ENCODE results near the gene NAIF1.

NAIF1 gene

DNA sequence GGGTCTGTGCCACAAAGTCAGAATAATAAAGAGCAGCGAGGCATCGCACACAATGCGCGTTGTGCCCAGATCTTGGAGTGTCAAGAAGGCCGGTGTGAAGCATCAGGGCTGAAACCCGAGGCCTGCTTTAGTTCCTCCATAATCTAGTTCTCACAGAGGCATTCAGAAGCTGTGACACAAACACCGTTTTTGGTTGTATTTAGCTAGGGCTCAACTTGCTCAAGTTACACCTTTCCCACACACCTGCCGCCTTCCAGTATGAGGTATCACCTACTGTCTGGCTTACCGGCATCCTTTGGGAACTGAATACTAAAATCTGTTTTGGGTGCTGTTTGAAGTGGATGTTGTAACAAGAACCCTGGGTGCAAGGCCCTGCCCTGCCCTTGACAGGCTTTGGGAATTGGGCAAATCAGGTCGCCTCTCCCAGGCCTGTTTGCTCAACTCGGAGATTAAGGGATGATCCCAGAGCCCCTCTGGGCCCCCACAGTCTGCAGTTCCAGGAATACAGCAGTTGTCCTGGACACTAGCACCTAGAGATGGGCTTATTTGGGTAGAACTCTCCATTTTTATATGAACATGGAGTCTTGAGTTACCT, 27.9 kb upstream of the NAIF1 start:
- TF ChIP-seq EP300 (IDR thresholded peaks at IDR 0.05; ENCODE audit: borderline replicate concordance) (no peak), YY1 (IDR thresholded peaks at IDR 0.05; ENCODE audit: low read depth) (no peak), TCF12 (IDR thresholded peaks at IDR 0.05; ENCODE audit: low read depth) (no peak), NFIC (IDR thresholded peaks at IDR 0.05) (no peak), USF1 (IDR thresholded peaks at IDR 0.05) (no peak), TEAD4 (IDR thresholded peaks at IDR 0.05) (no peak), RAD21 (IDR thresholded peaks at IDR 0.05; ENCODE audit: low read depth) (no peak), CEBPB (IDR thresholded peaks at IDR 0.05) (no peak), EGR1 (IDR thresholded peaks at IDR 0.05) (no peak)

DNA sequence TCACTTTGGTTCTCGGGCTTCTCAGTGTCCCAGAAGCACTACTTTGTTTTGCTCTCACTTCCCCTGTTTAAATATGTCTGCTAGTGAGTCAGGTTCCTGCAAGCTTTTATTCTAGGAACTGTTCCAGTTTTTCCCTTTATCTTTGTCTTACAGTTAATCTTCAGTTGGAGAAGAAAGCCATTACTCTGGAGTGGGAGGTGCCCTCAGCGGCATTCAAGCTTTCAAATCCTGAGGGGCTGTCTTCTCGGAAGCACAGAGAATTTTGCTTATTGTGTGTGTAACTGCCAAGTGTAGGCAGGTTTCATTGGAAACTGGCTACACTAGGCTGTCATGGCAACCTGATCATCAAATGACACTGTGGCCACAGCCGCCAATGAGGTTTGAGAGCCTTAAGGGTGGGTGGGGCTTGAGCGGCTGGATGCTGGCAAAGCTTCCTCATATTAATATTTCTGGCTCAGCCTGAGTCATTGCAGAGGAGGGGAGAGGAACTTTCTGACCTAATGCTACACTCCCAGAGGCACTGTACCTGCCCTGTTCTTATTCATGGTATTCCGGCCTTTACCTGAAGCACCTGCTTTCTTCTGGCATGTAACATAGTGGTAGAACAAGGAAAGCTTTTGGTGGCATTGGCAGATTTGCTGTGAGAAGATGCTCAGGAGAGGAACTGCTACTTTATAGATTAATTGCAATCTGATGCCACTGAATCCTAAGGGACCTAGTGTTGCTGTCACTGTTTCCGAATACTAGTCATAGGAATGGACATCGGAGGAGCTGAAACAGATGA, 27.2 kb upstream of the NAIF1 start:
- no peak for TF ChIP-seq CEBPB (IDR thresholded peaks at IDR 0.05)
- TF ChIP-seq EGR1 (IDR thresholded peaks at IDR 0.05) = no peak
- TF ChIP-seq YY1 (IDR thresholded peaks at IDR 0.05; ENCODE audit: low read depth) = no peak
- peak; percentile 61 for TF ChIP-seq CREB1 (IDR thresholded peaks at IDR 0.05; ENCODE audit: low read depth)
- no peak for TF ChIP-seq TCF12 (IDR thresholded peaks at IDR 0.05; ENCODE audit: low read depth)
- TF ChIP-seq, protein P1, sequence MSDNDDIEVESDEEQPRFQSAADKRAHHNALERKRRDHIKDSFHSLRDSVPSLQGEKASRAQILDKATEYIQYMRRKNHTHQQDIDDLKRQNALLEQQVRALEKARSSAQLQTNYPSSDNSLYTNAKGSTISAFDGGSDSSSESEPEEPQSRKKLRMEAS (IDR thresholded peaks at IDR 0.05) = 0 out of 2 replicates have a peak, but pooled peaks have one; percentile 25

- no peak for TF ChIP-seq CEBPB (IDR thresholded peaks at IDR 0.05)
- TF ChIP-seq TCF12 (IDR thresholded peaks at IDR 0.05; ENCODE audit: low read depth) = no peak
- TF ChIP-seq NFIC (IDR thresholded peaks at IDR 0.05) = no peak
- TF ChIP-seq USF1 (IDR thresholded peaks at IDR 0.05) = no peak
- TF ChIP-seq EP300 (IDR thresholded peaks at IDR 0.05; ENCODE audit: borderline replicate concordance) = no peak
Observed at GRCh38 chr9:128093011-128093410, 25.9 kb upstream of the NAIF1 start.

DNA sequence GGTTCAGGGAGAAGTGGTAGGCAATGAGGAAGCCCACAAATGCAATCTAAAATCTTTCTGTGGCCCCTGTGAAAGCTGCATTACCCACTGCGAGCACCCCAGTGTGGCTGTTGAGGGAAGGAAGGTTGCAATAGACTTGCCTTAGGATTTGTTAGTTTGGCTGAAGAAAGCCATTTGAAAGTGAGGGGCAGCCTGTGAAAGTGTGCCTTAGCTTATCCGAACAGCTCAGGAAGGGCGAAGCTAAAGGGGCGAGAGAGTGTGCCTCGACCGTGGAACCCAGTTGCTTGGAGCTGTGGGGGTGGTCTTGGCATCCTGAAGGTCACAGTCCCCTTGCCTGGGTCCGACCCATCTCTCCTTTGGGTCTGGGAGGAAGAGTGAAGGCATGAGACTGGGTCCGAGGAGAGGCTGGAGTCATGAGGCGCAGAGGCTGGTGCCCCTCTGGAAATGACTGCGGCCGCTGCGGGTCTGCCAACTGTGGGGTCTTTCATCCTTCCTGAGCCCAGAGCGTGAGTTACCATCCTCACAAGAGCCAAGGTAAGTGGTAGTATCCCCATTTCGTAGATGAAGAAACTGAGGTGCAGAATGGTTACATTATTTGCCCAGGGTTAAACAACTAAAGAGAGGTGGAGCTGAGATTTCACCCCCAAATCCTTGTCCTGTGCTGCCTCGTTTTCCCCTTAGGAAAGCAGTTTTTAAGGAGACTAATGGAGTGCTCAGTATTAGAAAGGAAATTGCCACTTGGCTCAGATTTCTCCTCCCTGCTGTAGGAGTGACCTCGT, 25.3 kb upstream of the NAIF1 start:
- TF ChIP-seq TCF12 (IDR thresholded peaks at IDR 0.05; ENCODE audit: low read depth) = no peak
- no peak for TF ChIP-seq YY1 (IDR thresholded peaks at IDR 0.05; ENCODE audit: low read depth)
- no peak for TF ChIP-seq CREB1 (IDR thresholded peaks at IDR 0.05; ENCODE audit: low read depth)

GRCh38 chr9:128091571-128091970, 24.5 kb upstream of the NAIF1 start:
- TF ChIP-seq EP300 (IDR thresholded peaks at IDR 0.05; ENCODE audit: borderline replicate concordance) = no peak
- TF ChIP-seq YY1 (IDR thresholded peaks at IDR 0.05; ENCODE audit: low read depth) = no peak
- TF ChIP-seq, protein P2, sequence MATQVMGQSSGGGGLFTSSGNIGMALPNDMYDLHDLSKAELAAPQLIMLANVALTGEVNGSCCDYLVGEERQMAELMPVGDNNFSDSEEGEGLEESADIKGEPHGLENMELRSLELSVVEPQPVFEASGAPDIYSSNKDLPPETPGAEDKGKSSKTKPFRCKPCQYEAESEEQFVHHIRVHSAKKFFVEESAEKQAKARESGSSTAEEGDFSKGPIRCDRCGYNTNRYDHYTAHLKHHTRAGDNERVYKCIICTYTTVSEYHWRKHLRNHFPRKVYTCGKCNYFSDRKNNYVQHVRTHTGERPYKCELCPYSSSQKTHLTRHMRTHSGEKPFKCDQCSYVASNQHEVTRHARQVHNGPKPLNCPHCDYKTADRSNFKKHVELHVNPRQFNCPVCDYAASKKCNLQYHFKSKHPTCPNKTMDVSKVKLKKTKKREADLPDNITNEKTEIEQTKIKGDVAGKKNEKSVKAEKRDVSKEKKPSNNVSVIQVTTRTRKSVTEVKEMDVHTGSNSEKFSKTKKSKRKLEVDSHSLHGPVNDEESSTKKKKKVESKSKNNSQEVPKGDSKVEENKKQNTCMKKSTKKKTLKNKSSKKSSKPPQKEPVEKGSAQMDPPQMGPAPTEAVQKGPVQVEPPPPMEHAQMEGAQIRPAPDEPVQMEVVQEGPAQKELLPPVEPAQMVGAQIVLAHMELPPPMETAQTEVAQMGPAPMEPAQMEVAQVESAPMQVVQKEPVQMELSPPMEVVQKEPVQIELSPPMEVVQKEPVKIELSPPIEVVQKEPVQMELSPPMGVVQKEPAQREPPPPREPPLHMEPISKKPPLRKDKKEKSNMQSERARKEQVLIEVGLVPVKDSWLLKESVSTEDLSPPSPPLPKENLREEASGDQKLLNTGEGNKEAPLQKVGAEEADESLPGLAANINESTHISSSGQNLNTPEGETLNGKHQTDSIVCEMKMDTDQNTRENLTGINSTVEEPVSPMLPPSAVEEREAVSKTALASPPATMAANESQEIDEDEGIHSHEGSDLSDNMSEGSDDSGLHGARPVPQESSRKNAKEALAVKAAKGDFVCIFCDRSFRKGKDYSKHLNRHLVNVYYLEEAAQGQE (IDR thresholded peaks at IDR 0.05; ENCODE audit: low read depth) = no peak
- no peak for TF ChIP-seq CREB1 (IDR thresholded peaks at IDR 0.05; ENCODE audit: low read depth)
- TF ChIP-seq ZBTB7A (IDR thresholded peaks at IDR 0.05; ENCODE audit: low read depth) = no peak
- TF ChIP-seq, protein P1 (IDR thresholded peaks at IDR 0.05) = no peak
- TF ChIP-seq TEAD4 (IDR thresholded peaks at IDR 0.05) = no peak
- no peak for TF ChIP-seq FOXM1 (IDR thresholded peaks at IDR 0.05; ENCODE audit: borderline replicate concordance, low read depth)
- TF ChIP-seq RAD21 (IDR thresholded peaks at IDR 0.05; ENCODE audit: low read depth) = no peak
- TF ChIP-seq NFIC (IDR thresholded peaks at IDR 0.05) = no peak
- TF ChIP-seq EGR1 (IDR thresholded peaks at IDR 0.05) = no peak
- no peak for TF ChIP-seq CEBPB (IDR thresholded peaks at IDR 0.05)
- no peak for TF ChIP-seq TCF12 (IDR thresholded peaks at IDR 0.05; ENCODE audit: low read depth)
- TF ChIP-seq TAF1 (IDR thresholded peaks at IDR 0.05; ENCODE audit: low read depth) = no peak
- no peak for TF ChIP-seq USF1 (IDR thresholded peaks at IDR 0.05)

DNA sequence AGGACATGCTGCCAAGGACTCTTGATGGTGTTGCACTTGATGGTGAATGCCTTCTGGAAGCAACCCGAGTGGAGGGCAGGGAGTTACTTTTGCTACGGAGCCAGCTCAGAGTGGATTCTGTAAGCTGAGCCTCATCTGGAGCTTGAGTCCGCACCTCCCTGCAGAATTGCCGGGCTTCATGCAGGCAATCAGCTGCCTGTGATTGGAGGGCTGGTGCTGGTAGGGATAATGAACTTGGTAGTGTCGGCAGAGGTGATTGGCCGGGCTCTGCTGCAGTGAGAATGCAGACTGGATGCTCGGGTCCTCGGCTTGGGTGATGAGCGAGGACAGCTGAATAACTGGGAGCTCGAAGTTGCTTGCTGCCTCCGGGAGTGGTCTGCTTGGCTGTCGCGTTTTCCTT, 24.0 kb upstream of the NAIF1 start:
- no peak for TF ChIP-seq TAF1 (IDR thresholded peaks at IDR 0.05; ENCODE audit: low read depth)
- no peak for TF ChIP-seq USF1 (IDR thresholded peaks at IDR 0.05)

All from Ishikawa (cell line).